Forelimb muscle (tissue), 1 donor: ENCODE results near the gene PRPSAP1. TPM values are rescaled to one million over a fixed set of nuclear protein-coding genes. Genes with fewer than 3 reads are reported as not detected.

Experiments used
- DNase-seq: peaks from one replicate; pipeline ENCODE4 v3.0.0-alpha.2; 2013; ENCODE audit warnings: low read depth
- polyA plus RNA-seq: library from polyadenylated mRNA; unstranded; fragments of 120-200 nt; gene quantifications from one replicate; pipeline ENCODE4 v1.2.1, GENCODE V29; 2013; ENCODE audit not compliant: insufficient read length

The PRPSAP1 gene, protein sequence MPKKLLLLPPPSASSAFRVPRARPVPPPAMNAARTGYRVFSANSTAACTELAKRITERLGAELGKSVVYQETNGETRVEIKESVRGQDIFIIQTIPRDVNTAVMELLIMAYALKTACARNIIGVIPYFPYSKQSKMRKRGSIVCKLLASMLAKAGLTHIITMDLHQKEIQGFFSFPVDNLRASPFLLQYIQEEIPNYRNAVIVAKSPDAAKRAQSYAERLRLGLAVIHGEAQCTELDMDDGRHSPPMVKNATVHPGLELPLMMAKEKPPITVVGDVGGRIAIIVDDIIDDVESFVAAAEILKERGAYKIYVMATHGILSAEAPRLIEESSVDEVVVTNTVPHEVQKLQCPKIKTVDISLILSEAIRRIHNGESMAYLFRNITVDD
- 31.5 TPM for polyA plus RNA-seq

DNA sequence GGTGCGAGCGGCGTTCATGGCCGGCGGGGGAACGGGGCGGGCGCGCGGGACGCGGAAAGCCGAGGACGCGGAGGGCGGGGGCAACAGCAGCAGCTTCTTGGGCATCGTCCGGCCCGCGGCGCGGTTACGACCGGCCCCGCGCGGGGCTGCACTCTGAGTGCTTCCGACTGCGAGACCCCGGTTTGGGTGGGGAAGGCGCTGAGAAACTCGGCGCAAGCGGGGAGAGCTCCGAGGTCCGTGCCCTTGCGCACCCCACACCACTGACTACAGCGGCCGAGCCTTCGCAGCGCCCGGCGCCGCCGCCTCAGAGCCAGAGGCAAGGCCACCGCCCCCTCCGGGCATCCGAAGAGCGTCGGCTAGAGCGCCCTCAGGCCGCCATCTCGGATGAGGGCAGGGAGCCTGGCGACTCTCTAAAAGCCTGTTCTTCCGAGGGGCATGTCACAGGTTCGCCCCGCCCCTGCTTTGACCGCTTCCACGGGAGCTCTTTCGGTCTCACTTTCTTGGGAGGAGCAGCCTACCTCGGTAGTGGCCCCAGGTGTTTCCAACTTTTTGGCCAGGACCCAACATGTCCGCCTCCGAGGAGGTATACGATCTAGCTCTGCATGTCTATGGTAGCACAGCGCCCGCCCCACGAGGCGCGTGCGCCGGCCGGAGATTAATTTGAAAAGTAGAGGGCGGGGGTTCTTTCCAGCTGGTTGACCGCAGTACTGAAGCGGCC is at the start of gene PRPSAP1:
Gene PRPSAP1 (minus strand): TSS at position 318 of the 718 bp plus-strand sequence. CDS start 213 bp downstream, at position 105.
- peak; percentile 77 for DNase-seq

DNA sequence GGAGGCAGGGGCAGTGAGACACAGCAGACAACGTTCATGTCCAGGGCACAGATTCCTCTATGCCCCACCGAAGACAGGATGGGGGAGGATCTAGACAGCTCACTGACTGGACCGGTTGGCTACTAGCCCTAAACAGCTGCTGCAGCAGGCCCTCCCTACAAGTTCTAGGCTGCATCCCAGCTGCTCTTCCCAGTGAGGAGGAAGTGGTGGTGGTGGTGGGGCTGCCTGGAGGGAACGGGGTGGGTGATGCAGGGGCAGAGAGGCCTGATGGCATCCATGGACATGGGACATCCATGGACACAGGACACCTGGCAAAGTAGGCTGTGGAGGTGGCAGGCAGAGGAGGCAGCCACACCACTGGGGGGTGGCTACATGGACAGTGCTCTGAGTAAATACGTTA is 49.0 kb upstream of the PRPSAP1 start:
- no peak for DNase-seq

DNA sequence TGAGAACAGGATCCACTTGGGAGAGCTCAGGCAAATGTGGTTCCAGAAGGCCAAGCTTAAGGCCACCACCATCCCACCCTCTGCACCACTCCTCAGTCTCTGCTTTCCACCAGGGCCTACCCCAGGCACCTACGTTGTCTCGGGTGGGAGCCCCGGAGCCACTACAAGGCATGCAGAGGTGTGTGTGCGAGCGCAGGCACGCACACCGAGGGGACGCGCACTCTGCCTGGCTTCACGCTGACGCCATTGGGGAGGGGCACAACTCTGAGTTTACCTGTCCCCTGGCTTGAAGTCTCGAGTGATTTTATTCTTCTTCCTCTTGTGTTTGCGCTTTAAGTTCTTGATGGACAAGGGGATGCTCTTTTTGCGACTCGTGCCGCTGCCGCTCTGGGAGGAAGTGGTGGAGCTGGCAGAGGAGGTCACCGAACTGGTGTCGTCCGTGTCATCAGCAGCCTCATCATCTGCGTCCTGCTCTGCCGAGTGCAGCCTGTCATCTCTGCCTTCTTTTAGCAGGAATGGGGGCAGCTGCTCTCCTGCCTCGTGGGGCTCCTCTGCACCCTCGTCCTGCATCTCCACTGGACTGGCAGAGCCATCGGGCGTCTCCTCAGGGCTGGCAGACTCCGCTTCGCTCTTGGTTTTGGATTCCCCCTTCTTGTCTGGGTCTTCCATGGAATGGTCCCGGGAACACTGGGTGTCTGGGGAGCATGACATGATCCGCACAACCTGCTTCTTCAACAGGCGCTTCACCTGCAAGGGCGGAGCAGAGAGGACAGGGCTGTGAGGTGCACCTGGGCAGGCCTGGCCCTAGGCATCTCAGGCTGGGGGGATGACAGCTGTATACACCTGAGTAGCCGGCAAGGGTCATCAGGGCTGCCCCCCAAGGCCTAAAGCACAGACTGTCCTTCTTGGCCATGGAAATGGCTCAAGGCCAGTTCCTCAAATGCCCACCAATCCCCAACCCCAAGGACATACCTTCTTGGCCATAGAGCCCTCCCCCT is 45.8 kb upstream of the PRPSAP1 start:
- no peak for DNase-seq

DNA sequence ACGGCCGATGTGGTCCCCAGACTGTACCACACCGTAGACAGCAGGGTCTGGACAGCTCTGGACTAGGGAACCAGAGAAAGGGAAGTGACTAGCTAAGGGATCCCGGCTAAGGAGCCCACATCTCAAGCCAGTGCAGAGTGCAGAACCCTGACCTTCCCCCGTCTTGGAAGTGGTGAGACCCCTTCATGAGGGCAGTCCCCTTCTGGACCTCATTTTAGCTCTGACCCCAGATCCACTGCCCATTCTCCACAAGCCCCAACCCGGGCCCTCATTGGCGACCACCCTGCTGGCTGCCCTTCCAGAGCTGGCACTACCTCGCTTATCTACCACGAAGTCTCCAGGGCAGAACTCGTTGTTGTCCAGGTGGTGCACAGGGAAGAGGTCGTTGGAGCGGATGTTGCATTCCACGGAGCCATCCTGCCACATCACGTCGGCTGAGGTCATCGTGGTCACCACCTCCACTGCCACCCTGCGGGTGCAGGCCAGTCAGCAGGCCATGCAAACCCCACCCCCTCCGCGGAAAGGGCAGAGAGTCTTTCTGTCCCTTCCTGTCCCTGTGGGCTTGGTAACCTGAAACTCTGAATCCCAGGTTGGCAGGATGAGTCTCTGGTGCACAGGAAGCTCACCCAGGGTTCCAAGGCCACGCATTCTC is 44.9 kb upstream of the PRPSAP1 start:
- no peak for DNase-seq

DNA sequence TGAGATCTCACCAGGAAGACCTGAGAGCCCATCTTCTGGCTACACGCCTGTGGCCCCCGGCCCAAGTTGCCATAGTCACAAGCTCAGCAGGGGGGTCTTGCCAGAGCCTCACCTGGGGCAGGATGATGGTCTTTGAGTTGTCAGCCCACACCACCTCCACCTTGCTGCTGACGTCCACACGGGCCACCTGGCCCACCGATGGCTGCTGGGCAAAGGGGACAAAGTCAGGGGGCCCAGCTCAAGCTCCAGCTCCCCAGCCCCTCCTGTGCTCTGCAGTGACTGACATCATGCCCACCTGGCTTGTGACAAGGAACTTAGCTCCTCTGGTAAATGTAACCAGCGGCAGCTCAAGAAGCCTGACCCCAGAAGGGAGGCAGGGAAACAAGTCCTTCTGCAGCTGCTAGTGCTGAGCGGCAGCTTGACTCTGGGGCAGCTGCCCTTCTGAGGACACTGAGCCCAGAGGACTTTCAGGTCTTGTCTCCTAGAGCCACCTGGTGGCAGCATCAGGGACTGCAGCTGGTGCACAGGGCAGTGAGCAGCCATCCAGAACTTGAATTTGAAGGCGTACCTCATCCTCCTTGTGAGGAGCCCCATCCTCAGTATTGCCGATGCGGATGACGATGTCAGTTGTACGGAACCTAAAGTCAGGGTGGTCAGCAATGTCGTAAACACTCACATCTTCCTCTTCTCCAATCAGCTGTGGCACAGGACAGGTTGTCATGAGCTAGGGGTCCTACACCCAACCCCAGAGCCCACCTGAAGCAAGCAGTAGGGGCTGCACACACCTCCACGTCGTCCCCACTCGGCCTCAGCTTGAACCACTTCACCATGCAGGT is 44.2 kb upstream of the PRPSAP1 start:
- no peak for DNase-seq

DNA sequence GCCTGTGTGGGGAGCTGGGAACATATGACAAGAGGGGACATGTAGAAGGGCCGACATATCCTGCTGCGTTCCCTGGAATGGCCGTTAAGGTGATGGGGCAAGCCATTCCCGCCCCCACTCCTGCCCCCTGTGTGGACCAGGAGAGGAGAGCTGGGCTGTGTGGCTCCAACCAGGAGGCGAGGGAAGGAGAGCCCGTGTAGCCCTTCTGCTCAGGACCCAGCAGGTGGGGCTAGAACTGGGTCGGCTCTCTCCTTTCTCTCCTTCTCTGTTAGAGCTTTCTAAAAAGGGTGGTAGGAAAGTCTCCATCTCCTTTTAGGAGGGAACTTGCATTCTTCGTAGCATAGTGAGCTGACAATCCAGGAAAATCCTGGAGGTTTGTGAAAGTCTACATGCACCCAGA is 43.5 kb upstream of the PRPSAP1 start:
- DNase-seq = no peak

DNA sequence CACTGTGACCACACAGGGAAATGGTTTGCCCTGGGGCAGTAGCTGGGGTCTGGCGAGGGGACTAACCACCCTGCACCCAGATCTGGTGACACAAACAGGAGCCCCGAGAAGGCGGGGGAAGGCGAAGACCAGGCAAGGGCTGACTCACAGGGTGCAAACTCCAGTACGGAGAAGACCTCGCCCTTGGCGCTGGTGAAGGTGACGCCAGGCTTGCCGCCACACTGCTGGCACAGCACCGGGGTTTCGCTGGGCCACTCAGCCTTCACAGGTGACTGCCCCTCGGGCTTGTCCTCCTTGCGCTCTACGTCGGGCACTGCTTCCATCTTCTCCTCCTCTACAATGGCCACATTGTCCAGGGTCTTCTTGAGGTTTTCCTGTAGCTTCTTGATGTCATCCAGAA is 42.3 kb upstream of the PRPSAP1 start:
- no peak for DNase-seq

DNA sequence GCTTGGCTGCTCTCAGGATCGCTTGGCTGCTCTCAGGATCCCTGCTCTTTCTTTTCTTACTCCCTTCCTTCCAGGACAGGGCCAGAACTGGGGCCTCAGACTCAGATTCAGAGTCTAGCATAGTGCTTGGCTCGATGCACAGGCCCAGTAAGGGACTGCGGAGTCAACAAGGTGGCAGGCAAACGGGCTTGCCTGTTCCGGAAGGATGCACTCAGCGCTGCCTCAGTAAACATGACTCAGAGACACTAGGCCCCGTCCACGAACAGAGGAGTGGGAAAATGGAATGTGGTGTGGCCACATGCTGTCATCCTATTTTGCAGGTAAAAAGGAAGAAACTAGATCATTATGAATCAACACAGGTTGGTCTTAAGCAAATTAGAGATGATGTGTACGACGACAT is 40.5 kb upstream of the PRPSAP1 start:
- no peak for DNase-seq

DNA sequence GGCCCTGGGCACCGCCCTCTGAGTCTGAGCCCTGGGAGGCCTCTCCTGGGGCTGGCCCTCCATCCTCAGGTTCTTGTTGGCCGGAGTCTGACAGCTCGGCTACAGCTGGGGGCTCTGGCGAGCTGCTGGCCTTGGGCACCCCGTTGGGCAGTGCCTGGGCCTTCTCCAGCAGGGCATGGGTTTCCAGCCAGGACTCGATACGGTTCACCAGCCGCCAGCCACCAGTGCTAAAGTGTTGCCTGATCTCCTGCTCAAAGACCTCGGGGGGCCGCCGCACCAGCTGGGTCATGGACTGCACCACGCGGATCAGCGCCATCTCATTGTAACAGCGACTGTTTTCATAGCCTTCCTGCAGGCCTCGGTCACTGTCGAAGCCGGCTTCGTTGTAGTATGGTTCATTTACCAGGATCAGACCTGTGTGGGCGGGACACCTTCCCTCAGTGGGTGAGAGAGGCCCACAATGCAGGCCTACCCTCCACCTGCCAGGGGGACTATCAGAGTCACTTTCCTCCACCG is 37.5 kb upstream of the PRPSAP1 start:
- DNase-seq = no peak

DNA sequence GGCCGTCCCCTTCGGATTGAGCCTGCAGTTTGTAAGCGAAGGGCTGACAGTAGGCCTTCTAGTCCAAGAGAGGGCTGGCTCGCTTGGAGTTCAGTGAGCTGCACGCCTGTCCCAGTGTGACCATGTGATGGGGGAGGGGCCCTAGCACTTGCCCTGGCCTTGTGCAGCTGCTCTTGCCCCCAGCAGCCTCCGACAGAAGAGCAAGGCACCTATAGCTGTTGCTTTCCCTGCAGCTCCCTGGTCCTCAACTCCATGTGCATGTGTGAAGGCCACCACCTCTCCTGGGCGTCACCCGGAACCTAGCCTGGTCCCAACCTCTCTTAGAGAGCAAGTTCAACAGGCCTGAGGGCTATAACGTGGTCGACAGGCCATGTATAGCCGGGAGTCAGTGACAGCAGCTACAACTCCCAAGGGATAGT is 36.3 kb upstream of the PRPSAP1 start:
- DNase-seq = no peak

DNA sequence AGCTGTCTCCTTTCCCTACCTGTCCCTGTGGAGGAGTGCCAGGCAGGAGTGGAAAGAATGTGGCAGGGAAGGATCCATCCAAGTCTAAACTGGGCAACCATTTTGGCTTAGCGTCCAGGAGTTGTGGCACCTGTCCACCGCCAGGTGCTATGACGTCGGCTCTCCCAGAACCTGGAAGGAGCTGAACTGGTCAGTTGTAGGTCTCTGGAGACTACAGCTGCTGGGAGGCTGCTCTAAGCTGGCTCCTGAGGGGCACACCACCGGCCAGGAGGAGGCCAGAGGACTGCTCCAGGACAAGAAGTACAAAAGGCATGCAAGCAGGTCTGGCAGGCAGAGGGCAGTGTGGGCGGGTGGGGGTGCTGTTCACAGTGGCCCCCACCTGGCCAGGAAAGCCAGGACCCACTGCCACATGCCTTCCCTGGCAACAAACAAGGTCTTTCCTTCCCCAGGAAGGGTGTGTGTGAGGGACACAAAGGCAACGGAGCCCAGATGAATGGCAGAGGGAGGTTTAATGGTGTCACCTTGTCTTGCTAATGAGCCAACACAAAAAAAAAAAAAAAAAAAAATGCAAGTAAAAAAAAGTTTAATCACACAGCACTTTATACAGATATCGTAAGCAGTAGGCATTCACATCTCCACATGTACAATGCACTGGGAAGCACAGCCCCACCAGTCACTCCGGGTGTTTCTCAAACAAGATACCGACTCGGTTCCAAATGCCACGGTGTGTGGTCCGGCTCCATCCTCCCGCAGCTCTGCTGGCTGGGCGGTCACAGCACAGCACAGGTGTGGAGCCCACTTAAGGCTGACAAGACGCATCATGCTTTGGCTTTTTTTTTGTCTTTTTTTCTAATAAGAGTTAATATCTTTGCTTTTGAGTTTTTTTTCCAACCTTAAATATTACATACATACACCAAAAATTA is 35.5 kb upstream of the PRPSAP1 start:
- no peak for DNase-seq

DNA sequence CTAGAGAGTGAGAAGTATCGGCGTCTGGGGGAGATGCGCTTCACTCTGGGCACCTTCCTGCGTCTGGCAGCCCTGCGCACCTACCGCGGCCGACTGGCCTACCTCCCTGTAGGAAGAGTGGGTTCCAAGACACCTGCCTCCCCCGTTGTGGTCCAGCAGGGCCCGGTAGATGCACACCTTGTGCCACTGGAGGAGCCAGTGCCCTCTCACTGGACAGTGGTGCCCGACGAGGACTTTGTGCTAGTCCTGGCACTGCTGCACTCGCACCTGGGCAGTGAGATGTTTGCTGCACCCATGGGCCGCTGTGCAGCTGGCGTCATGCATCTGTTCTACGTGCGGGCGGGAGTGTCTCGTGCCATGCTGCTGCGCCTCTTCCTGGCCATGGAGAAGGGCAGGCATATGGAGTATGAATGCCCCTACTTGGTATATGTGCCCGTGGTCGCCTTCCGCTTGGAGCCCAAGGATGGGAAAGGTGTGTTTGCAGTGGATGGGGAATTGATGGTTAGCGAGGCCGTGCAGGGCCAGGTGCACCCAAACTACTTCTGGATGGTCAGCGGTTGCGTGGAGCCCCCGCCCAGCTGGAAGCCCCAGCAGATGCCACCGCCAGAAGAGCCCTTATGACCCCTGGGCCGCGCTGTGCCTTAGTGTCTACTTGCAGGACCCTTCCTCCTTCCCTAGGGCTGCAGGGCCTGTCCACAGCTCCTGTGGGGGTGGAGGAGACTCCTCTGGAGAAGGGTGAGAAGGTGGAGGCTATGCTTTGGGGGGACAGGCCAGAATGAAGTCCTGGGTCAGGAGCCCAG is 33.5 kb upstream of the PRPSAP1 start:
- no peak for DNase-seq

DNA sequence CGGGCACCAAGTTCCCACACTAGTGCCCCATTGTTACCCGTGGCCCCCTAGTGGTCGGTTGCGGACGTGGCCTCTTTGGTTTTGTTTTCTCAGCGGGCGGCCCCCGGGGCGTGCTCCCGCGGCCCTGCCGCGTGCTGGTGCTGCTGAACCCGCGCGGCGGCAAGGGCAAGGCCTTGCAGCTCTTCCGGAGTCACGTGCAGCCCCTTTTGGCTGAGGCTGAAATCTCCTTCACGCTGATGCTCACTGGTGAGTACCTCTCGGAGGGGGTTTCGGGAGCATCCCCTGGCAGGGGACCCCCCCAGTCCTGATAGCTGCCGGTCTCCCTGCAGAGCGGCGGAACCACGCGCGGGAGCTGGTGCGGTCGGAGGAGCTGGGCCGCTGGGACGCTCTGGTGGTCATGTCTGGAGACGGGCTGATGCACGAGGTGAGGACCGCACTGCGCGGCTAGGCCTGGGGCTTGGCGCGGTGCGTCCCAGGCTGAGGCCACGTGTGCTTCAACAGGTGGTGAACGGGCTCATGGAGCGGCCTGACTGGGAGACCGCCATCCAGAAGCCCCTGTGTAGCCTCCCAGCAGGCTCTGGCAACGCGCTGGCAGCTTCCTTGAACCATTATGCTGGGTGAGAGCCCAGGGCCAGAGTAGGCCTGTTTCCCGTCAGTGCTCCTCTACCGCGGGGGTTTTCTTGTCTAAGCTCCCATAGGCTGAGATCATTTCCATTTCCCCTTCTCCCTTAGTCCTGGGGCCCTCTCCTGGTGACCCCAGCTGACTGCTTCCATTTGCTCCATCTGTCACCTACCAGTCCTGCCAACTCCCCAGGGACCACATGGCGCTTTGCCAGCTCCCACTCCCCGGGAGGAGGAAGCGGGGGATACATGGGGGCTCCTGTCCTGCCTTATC is 32.4 kb upstream of the PRPSAP1 start:
- DNase-seq = no peak

DNA sequence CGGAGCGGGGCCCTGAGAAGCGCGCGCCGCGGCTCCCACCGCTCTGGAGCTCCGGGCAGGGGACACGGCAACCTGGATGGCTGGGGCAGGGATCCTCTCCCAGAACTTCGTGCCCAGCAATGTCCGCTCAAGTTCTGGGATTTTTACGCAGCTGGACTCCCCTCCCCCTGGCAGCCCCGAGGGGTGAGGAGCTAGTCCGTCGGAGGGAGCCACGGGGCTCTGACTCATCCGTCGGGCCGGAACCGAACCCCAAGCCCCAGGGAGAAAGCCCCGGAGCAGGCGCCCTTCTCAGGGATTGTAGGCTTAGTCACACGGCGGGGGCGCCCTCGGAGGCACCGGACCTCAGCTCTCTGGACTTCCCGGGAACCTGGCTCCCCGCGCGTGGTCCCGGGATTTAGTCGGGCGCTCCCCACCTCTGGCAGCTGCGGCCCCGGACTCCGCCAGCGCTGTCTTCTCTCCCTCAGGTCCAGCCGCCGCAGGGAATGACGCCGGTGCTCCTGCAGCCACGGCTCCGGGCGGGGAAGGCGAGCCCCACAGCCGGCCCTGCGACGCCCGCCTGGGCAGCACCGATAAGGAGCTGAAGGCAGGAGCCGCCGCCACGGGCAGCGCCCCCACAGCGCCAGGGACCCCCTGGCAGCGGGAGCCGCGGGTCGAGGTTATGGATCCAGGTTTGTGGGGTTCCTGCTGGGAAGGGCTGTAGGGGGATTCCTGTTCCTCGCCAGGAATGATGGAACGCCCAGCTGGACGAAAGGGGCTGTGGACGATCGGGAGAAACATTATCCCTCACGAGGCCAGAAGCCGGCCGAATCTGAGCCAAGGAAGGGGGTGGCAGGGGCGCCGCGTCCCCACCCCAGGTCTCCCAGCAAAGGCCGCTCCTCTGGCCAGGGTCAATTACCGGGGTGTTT is 31.5 kb upstream of the PRPSAP1 start:
- DNase-seq = no peak

DNA sequence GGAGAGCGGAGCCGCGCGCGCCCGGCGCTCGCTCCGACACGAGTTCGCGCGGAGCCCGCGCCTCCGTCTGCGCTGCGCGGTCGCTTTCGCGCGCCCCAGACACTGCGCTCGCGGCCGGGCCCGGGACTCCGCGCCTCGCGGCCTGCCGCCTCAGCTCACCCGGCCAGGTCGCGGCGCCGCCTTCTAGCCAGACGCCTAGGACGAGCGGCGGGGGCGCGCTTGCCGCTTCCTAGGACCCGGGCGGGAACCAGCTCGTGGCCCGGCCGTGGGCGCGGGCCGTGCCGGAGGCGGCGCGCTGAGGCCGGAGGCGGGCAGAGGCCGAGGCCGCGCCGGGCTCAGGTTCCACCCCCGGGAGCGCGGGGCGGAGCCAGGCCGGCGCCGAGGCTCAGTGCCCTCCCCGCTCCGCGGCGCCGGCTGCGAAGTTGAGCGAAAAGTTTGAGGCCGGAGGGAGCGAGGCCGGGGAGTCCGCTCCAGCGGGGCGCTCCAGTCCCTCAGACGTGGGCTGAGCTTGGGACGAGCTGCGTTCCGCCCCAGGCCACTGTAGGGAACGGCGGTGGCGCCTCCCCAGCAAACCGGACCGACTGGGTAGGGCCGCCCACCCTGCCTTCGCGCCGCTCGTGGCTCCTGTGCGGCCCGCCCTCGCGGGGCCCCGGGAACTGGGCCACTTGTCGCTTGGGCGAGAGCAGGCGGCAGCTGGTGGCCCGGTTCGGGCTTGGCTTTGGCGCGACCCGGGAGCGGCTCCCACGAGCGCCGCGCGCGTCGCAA is 30.7 kb upstream of the PRPSAP1 start, which contains the start of gene SPHK1:
Gene SPHK1 (plus strand): TSS at position 388 of the 765 bp plus-strand sequence. CDS start 1,036 bp downstream, outside the sequence.
- DNase-seq = no peak
